DND-41 (cell line): ENCODE data around the gene GRK7.
"Not testable (repeated sequence)": the region's sequence is repeated elsewhere in the genome, so short reads cannot be mapped to it uniquely, and the experiment has no call there.

Experiments
- ATAC-seq: fragments of 200-7000 bp; cut with Tn5 transposase; 3 replicates; pipeline ENCODE4 v1.9.1; 2021; ENCODE audit warnings: low read depth; ENCODE audit not compliant: insufficient read depth
- DNase-seq: peaks from one replicate; pipeline ENCODE4 v3.0.0-alpha.2; 2020
- H2AFZ ChIP-seq: 2 replicates; pipeline ENCODE4 v1.6.0; 2012; ENCODE audit warnings: low read depth, low read length
- H3K27ac ChIP-seq: 2 replicates; pipeline ENCODE4 v1.5.1; 2012; ENCODE audit warnings: low read length, inconsistent platforms
- H3K27me3 ChIP-seq: fragments of 200-600 bp; sonication (generic); 2 replicates; pipeline ENCODE4 v1.6.0; 2012; ENCODE audit warnings: low read length, mild to moderate bottlenecking, inconsistent platforms; ENCODE audit not compliant: insufficient read depth, poor library complexity
- H3K36me3 ChIP-seq: 2 replicates; pipeline ENCODE4 v1.5.1; 2012; ENCODE audit warnings: low read length, inconsistent platforms; ENCODE audit not compliant: insufficient read depth
- H3K4me1 ChIP-seq: 2 replicates; pipeline ENCODE4 v1.5.1; 2012; ENCODE audit warnings: mild to moderate bottlenecking, low read length; ENCODE audit not compliant: insufficient read depth
- H3K4me2 ChIP-seq: 2 replicates; pipeline ENCODE4 v1.6.0; 2012; ENCODE audit warnings: mild to moderate bottlenecking, moderate library complexity, low read length, inconsistent platforms; ENCODE audit not compliant: insufficient read depth
- H3K4me3 ChIP-seq, 2 experiments: fragments of 200-600 bp in 1 of 2; shearing (Covaris generic) in 1 of 2; 2 replicates each; pipeline ENCODE4 v1.5.1; 2012 to 2016; ENCODE audit warnings: inconsistent platforms in 2 of 2, low read length in 2 of 2, mild to moderate bottlenecking in 2 of 2, low read depth in 1 of 2, moderate library complexity in 1 of 2
- H3K79me2 ChIP-seq: 2 replicates; pipeline ENCODE4 v1.6.0; 2012; ENCODE audit warnings: low read length, inconsistent platforms; ENCODE audit not compliant: insufficient read depth
- H3K9ac ChIP-seq: 2 replicates; pipeline ENCODE4 v1.6.0; 2012; ENCODE audit warnings: low read depth, mild to moderate bottlenecking, inconsistent platforms, low read length, moderate library complexity
- H3K9me3 ChIP-seq: 2 replicates; pipeline ENCODE4 v1.5.1; 2012; ENCODE audit warnings: low read length, moderate library complexity, mild to moderate bottlenecking, inconsistent platforms; ENCODE audit not compliant: insufficient read depth, severe bottlenecking
- H4K20me1 ChIP-seq: 2 replicates; pipeline ENCODE4 v1.6.0; 2012; ENCODE audit warnings: low read length; ENCODE audit not compliant: insufficient read depth
- CTCF ChIP-seq: IDR thresholded peaks from 2 replicates; pipeline ENCODE4 v1.5.1; 2012; ENCODE audit warnings: borderline replicate concordance, low read length, moderate library complexity, mild to moderate bottlenecking; ENCODE audit not compliant: poor library complexity, severe bottlenecking; ENCODE audit errors: extremely low read depth
- EZH2 ChIP-seq: IDR thresholded peaks from 3 replicates; pipeline ENCODE4 v1.6.1; 2012; ENCODE audit warnings: borderline replicate concordance, low read depth, mild to moderate bottlenecking, moderate library complexity, low read length, inconsistent platforms; ENCODE audit not compliant: severe bottlenecking

Gene GRK7

GRCh38 chr3:141753399-141753798 is 9.8 kb upstream of the GRK7 start:
- no peak overlapping the region for H3K4me2 ChIP-seq
- no peak overlapping the region for H3K4me3 ChIP-seq
- TF ChIP-seq EZH2 (no peak), CTCF (no peak)
- no peaks in the 10 kb centered on the region for H4K20me1 ChIP-seq
- H3K9me3 ChIP-seq = no peaks in the 10 kb centered on the region
- H3K36me3 ChIP-seq = peaks cover 10% of the 10 kb centered on the region
- H3K4me1 ChIP-seq = no peaks in the 10 kb centered on the region
- no peak overlapping the region for H3K9ac ChIP-seq
- H3K27me3 ChIP-seq = no peaks in the 10 kb centered on the region
- ATAC-seq (no peak), DNase-seq (no peak)
- H3K79me2 ChIP-seq = no peaks in the 10 kb centered on the region
- H3K27ac ChIP-seq = no peak overlapping the region
- H2AFZ ChIP-seq = no peak overlapping the region

- no peaks in the 10 kb centered on the region for H3K4me1 ChIP-seq
- peaks cover 10% of the 10 kb centered on the region for H3K36me3 ChIP-seq
- no peak overlapping the region for H3K4me3 ChIP-seq
- no peak overlapping the region for H3K4me2 ChIP-seq
- ATAC-seq (no peak), DNase-seq (no peak)
- no peak for TF ChIP-seq CTCF
- H3K27me3 ChIP-seq = no peaks in the 10 kb centered on the region
- H3K79me2 ChIP-seq = no peaks in the 10 kb centered on the region
- H3K27ac ChIP-seq = no peak overlapping the region
- no peaks in the 10 kb centered on the region for H4K20me1 ChIP-seq
- H3K9ac ChIP-seq = no peak overlapping the region
- no peak overlapping the region for H2AFZ ChIP-seq
- H3K9me3 ChIP-seq = no peaks in the 10 kb centered on the region
Observed at GRCh38 chr3:141754032-141754431, 9.2 kb upstream of the GRK7 start.

- not testable (repeated sequence) for H3K9ac ChIP-seq, H3K27me3 ChIP-seq, H2AFZ ChIP-seq, H3K4me2 ChIP-seq, ATAC-seq, H3K9me3 ChIP-seq, H3K36me3 ChIP-seq, DNase-seq, H3K4me3 ChIP-seq, H3K79me2 ChIP-seq, H3K27ac ChIP-seq, H3K4me1 ChIP-seq, H4K20me1 ChIP-seq
Observed at GRCh38 chr3:141762552-141762951, 656 bp upstream of the GRK7 start.

- no peak overlapping the region for H3K4me3 ChIP-seq
- TF ChIP-seq CTCF (no peak), EZH2 (no peak)
- no peak overlapping the region for H3K4me2 ChIP-seq
- H3K9me3 ChIP-seq = no peaks in the 10 kb centered on the region
- H3K4me1 ChIP-seq = no peaks in the 10 kb centered on the region; the same call in 1 of the 2 replicates
- no peak overlapping the region for H2AFZ ChIP-seq
- no peak overlapping the region for H3K27ac ChIP-seq
- DNase-seq = no peak
- H3K9ac ChIP-seq = no peak overlapping the region
- H3K27me3 ChIP-seq = no peaks in the 10 kb centered on the region
- H4K20me1 ChIP-seq = no peaks in the 10 kb centered on the region
- no peaks in the 10 kb centered on the region for H3K36me3 ChIP-seq
- no peaks in the 10 kb centered on the region for H3K79me2 ChIP-seq
- no peak for ATAC-seq
Observed at GRCh38 chr3:141764045-141764444, 837 bp downstream of the GRK7 start.
